Measurements from ENCODE around the gene NUBP2.

DNA sequence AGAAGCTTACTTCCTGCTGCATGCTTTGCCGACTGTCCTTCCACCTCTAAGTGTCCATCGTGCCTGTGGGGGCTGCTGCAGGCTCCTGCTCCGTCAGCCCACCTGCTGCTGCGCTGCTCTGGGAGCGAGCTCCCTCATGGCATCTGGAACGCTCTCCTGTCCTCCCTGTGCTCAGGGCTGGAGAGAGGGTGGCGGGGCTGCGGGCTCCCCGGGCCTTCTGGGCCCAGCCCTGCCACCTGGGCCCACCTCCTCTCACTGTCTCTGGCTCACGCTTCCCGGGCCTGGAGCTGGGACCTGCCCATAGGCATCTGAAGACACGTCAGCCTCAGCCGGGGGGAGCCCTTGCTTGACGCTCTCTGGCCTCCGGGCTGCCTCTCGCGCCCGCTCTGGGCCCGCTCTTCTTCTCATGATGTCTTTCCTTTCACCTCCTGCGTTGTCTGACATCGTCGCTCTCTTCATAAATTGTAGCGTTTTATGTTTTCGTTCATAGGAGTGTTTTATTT is 38.4 kb upstream of the NUBP2 start:
- TF ChIP-seq CTCF (IDR thresholded peaks at IDR 0.05; ENCODE audit: extremely low read depth in 1 of 2, insufficient read depth in 1 of 2, low read depth in 1 of 2, low read length in 2 of 2), result no peak
- no peak for TF ChIP-seq POLR2AphosphoS5 (IDR thresholded peaks at IDR 0.05; ENCODE audit: insufficient read depth, low read depth, low read length)
- no peak for TF ChIP-seq EZH2 (IDR thresholded peaks at IDR 0.05; ENCODE audit: borderline replicate concordance, low read depth, low read length, severe bottlenecking)
- no peak for TF ChIP-seq POLR2A (IDR thresholded peaks at IDR 0.05; ENCODE audit: low read depth, low read length)
